Endothelial cell of umbilical vein (primary cell): Measurements from ENCODE around the gene GFRA3.

ENCODE experiments used
- EZH2 ChIP-seq: IDR thresholded peaks from 2 replicates; pipeline ENCODE4 v1.6.1; 2012; ENCODE audit warnings: borderline replicate concordance, low read depth, mild to moderate bottlenecking, moderate library complexity, low read length, inconsistent platforms; ENCODE audit not compliant: severe bottlenecking
- GATA2 ChIP-seq: IDR thresholded peaks from 2 replicates; pipeline ENCODE4 v1.7.0; 2011; ENCODE audit warnings: low read depth, mild to moderate bottlenecking, moderate library complexity, mixed read lengths, low read length; ENCODE audit not compliant: insufficient read length, insufficient read depth
- POLR2A ChIP-seq: IDR thresholded peaks from 2 replicates; pipeline ENCODE4 v1.6.1; 2012; ENCODE audit warnings: low read depth, mild to moderate bottlenecking, control low read depth, low read length
- POLR2AphosphoS5 ChIP-seq: IDR thresholded peaks from 2 replicates; pipeline ENCODE4 v1.6.1; 2012; ENCODE audit warnings: low read depth, mild to moderate bottlenecking, control low read depth, low read length, moderate library complexity; ENCODE audit not compliant: insufficient read depth
- TF ChIP-seq, protein P1 (sequence below), 2 donors: IDR thresholded peaks; 1 replicate in 1 of 2; 2 replicates in 1 of 2; pipeline ENCODE4 v1.5.1; 2011; ENCODE audit warnings: low read length in 2 of 2, mild to moderate bottlenecking in 2 of 2, moderate library complexity in 2 of 2, control low read depth in 1 of 2, inconsistent platforms in 1 of 2, low read depth in 1 of 2; ENCODE audit not compliant: insufficient read depth in 1 of 2; ENCODE audit errors: extremely low read depth in 1 of 2

DNA sequence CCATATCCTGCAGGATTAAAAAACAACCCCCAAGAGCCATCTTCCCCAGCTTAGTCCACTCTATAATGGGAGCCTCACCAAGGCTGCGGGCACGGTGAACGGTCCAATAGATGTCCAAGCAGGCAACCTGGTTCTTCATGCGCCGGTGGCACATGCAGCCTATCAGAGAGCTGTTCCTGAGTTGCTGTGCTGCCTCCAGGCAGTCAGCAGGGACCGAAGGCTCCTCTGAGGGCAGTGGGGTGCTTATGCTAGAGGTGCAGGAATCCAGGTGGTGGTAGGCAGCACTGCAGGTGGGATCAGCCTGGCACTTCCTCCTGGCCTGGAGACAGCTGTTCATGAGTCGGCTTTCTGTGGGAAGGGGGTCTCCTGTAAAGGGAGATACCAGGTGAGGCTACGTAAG, 10.2 kb downstream of the GFRA3 start:
- TF ChIP-seq, protein P1, sequence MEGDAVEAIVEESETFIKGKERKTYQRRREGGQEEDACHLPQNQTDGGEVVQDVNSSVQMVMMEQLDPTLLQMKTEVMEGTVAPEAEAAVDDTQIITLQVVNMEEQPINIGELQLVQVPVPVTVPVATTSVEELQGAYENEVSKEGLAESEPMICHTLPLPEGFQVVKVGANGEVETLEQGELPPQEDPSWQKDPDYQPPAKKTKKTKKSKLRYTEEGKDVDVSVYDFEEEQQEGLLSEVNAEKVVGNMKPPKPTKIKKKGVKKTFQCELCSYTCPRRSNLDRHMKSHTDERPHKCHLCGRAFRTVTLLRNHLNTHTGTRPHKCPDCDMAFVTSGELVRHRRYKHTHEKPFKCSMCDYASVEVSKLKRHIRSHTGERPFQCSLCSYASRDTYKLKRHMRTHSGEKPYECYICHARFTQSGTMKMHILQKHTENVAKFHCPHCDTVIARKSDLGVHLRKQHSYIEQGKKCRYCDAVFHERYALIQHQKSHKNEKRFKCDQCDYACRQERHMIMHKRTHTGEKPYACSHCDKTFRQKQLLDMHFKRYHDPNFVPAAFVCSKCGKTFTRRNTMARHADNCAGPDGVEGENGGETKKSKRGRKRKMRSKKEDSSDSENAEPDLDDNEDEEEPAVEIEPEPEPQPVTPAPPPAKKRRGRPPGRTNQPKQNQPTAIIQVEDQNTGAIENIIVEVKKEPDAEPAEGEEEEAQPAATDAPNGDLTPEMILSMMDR (IDR thresholded peaks at IDR 0.05; ENCODE audit: extremely low read depth in 1 of 2, insufficient read depth in 1 of 2, low read depth in 1 of 2, low read length in 2 of 2), result no peak
- no peak for TF ChIP-seq POLR2AphosphoS5
- no peak for TF ChIP-seq GATA2
- TF ChIP-seq POLR2A, result no peak
- TF ChIP-seq EZH2, result no peak
